DND-41 (cell line): Measurements from ENCODE around the gene GREB1L.

Experiments used
- ATAC-seq: fragments of 200-7000 bp; cut with Tn5 transposase; 3 replicates; pipeline ENCODE4 v1.9.1; 2021; ENCODE audit warnings: low read depth; ENCODE audit not compliant: insufficient read depth
- DNase-seq: peaks from one replicate; pipeline ENCODE4 v3.0.0-alpha.2; 2020
- H2AFZ ChIP-seq: 2 replicates; pipeline ENCODE4 v1.6.0; 2012; ENCODE audit warnings: low read depth, low read length
- H3K27ac ChIP-seq: 2 replicates; pipeline ENCODE4 v1.5.1; 2012; ENCODE audit warnings: low read length, inconsistent platforms
- H3K27me3 ChIP-seq: fragments of 200-600 bp; sonication (generic); 2 replicates; pipeline ENCODE4 v1.6.0; 2012; ENCODE audit warnings: low read length, mild to moderate bottlenecking, inconsistent platforms; ENCODE audit not compliant: insufficient read depth, poor library complexity
- H3K36me3 ChIP-seq: 2 replicates; pipeline ENCODE4 v1.5.1; 2012; ENCODE audit warnings: low read length, inconsistent platforms; ENCODE audit not compliant: insufficient read depth
- H3K4me1 ChIP-seq: 2 replicates; pipeline ENCODE4 v1.5.1; 2012; ENCODE audit warnings: mild to moderate bottlenecking, low read length; ENCODE audit not compliant: insufficient read depth
- H3K4me2 ChIP-seq: 2 replicates; pipeline ENCODE4 v1.6.0; 2012; ENCODE audit warnings: mild to moderate bottlenecking, moderate library complexity, low read length, inconsistent platforms; ENCODE audit not compliant: insufficient read depth
- H3K4me3 ChIP-seq, 2 experiments: fragments of 200-600 bp in 1 of 2; shearing (Covaris generic) in 1 of 2; 2 replicates each; pipeline ENCODE4 v1.5.1; 2012 to 2016; ENCODE audit warnings: inconsistent platforms in 2 of 2, low read length in 2 of 2, mild to moderate bottlenecking in 2 of 2, low read depth in 1 of 2, moderate library complexity in 1 of 2
- H3K79me2 ChIP-seq: 2 replicates; pipeline ENCODE4 v1.6.0; 2012; ENCODE audit warnings: low read length, inconsistent platforms; ENCODE audit not compliant: insufficient read depth
- H3K9ac ChIP-seq: 2 replicates; pipeline ENCODE4 v1.6.0; 2012; ENCODE audit warnings: low read depth, mild to moderate bottlenecking, inconsistent platforms, low read length, moderate library complexity
- H3K9me3 ChIP-seq: 2 replicates; pipeline ENCODE4 v1.5.1; 2012; ENCODE audit warnings: low read length, moderate library complexity, mild to moderate bottlenecking, inconsistent platforms; ENCODE audit not compliant: insufficient read depth, severe bottlenecking
- H4K20me1 ChIP-seq: 2 replicates; pipeline ENCODE4 v1.6.0; 2012; ENCODE audit warnings: low read length; ENCODE audit not compliant: insufficient read depth
- EZH2 ChIP-seq: IDR thresholded peaks from 3 replicates; pipeline ENCODE4 v1.6.1; 2012; ENCODE audit warnings: borderline replicate concordance, low read depth, mild to moderate bottlenecking, moderate library complexity, low read length, inconsistent platforms; ENCODE audit not compliant: severe bottlenecking
- TF ChIP-seq, protein P1 (sequence below): IDR thresholded peaks from 2 replicates; pipeline ENCODE4 v1.5.1; 2012; ENCODE audit warnings: borderline replicate concordance, low read length, moderate library complexity, mild to moderate bottlenecking; ENCODE audit not compliant: poor library complexity, severe bottlenecking; ENCODE audit errors: extremely low read depth

GREB1L gene

GRCh38 chr18:21443776-21444464, 201.9 kb downstream of the GREB1L start:
- no peaks in the 10 kb centered on the region for H3K36me3 ChIP-seq
- no peak overlapping the region for H3K27ac ChIP-seq
- H3K27me3 ChIP-seq = peaks cover 7% of the 10 kb centered on the region
- no peaks in the 10 kb centered on the region for H3K9me3 ChIP-seq
- no peak overlapping the region for H3K4me3 ChIP-seq
- no peaks in the 10 kb centered on the region for H4K20me1 ChIP-seq
- no peak overlapping the region for H3K4me2 ChIP-seq
- H2AFZ ChIP-seq = no peak overlapping the region
- DNase-seq (no peak), ATAC-seq (no peak)
- no peak for TF ChIP-seq EZH2
- TF ChIP-seq, protein P1, sequence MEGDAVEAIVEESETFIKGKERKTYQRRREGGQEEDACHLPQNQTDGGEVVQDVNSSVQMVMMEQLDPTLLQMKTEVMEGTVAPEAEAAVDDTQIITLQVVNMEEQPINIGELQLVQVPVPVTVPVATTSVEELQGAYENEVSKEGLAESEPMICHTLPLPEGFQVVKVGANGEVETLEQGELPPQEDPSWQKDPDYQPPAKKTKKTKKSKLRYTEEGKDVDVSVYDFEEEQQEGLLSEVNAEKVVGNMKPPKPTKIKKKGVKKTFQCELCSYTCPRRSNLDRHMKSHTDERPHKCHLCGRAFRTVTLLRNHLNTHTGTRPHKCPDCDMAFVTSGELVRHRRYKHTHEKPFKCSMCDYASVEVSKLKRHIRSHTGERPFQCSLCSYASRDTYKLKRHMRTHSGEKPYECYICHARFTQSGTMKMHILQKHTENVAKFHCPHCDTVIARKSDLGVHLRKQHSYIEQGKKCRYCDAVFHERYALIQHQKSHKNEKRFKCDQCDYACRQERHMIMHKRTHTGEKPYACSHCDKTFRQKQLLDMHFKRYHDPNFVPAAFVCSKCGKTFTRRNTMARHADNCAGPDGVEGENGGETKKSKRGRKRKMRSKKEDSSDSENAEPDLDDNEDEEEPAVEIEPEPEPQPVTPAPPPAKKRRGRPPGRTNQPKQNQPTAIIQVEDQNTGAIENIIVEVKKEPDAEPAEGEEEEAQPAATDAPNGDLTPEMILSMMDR = no peak
- no peaks in the 10 kb centered on the region for H3K4me1 ChIP-seq
- no peaks in the 10 kb centered on the region for H3K79me2 ChIP-seq
- H3K9ac ChIP-seq = no peak overlapping the region

DNA sequence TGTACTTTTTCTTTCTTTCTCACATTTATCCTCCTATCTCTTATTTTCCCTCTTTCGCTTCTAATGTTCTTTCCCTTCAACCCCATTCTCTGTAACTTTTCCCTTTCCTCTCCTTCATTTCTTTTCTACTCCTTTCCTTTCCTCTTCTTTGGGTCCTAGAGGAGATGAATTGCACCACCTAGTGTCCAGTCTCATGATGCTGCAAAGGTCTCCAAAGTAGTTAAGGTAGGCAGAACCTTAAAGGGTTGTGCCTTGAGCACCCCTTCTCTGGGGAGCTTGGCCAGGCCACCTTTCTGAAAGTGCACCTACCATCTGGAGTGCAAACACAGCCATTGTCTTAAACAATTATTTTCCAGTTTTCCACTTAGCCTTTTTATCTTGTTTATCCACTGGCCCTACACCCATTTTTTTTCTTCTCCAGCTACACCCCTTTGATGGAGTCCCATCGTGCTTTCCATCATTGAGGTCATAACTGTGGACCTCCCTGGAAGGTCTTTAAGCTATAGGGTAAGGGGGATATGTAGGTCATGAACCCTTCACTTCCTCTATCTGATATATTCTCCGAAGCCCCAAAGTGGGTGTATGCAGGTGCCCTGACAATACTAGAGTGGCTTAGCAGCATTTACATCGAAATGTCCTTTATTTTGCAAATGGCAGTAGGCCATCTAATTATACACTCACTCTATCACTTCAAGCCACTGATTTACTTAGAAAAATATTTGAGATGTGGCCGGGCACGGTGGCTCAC, 202.6 kb downstream of the GREB1L start:
- peak; percentile 22 for DNase-seq
- Histone ChIP-seq H3K79me2 (no peaks in the 10 kb centered on the region), H4K20me1 (no peaks in the 10 kb centered on the region), H3K4me2 (no peak overlapping the region), H3K27me3 (peaks cover 11% of the 10 kb centered on the region), H2AFZ (no peak overlapping the region), H3K9ac (no peak overlapping the region), H3K4me1 (no peaks in the 10 kb centered on the region), H3K36me3 (no peaks in the 10 kb centered on the region), H3K9me3 (no peaks in the 10 kb centered on the region), H3K27ac (no peak overlapping the region), H3K4me3 (no peak overlapping the region)
- no peak for TF ChIP-seq EZH2
- TF ChIP-seq, protein P1 = peak; percentile 75
- ATAC-seq = peak; percentile 53; the same call in 1 of the 3 replicates

DNA sequence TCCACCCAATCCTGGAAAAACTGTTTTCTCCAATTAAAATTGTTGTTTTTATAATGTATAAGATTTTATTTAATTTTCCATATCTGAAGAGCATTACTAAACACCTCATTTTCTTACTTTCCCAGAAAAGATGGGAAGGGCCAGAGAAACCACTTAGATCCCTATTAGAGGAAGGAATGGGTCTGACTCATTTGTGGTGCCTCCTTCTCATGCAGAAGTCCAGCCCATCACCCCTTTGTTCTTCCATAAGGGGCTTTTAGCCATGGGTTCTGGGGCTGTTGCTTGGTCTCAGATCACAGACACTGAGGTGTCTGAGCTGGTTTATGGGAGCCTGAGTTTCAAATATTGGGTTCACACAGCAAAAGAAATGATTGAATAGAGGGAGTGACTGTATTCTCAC, 206.3 kb downstream of the GREB1L start:
- Histone ChIP-seq H3K9ac (no peak overlapping the region), H2AFZ (no peak overlapping the region), H3K36me3 (no peaks in the 10 kb centered on the region), H3K4me2 (no peak overlapping the region), H4K20me1 (no peaks in the 10 kb centered on the region), H3K9me3 (no peaks in the 10 kb centered on the region), H3K27me3 (peaks cover 16% of the 10 kb centered on the region), H3K4me3 (no peak overlapping the region), H3K27ac (no peak overlapping the region), H3K79me2 (no peaks in the 10 kb centered on the region), H3K4me1 (no peaks in the 10 kb centered on the region)
- ATAC-seq = no peak
- DNase-seq = no peak
- TF ChIP-seq, protein P1 = no peak
